Panc1 (cell line): ENCODE results near the gene MFSD2A. TPM values are rescaled to one million over a fixed set of nuclear protein-coding genes. Genes with fewer than 3 reads are reported as not detected.

Experiments used
- ATAC-seq: fragments of 200-7000 bp; cut with Tn5 transposase; 2 replicates; pipeline ENCODE4 v1.9.1; 2020; ENCODE audit warnings: mild to moderate bottlenecking, moderate library complexity
- BruUV-seq: library from RNA; stranded (reverse); fragments of 400-500 nt; replicated peaks from 2 replicates; lab custom pipeline; 2021; lab: Mats Ljungman, UMichigan
- CTCF ChIA-PET: fragments of 300-600 bp; sonication (Branson Sonifier 250); formaldehyde crosslinking; loops from one replicate; lab custom pipeline; 2022; ENCODE audit warnings: antibody characterized with exemption; lab: Charles Lee
- POLR2A ChIA-PET: fragments of 300-600 bp; sonication (Branson Sonifier 250); formaldehyde crosslinking; loops from one replicate; lab custom pipeline; 2022; ENCODE audit warnings: antibody characterized with exemption; lab: Charles Lee
- DNase-seq: peaks from one replicate; pipeline ENCODE4 v3.0.0-alpha.2; 2010; ENCODE audit warnings: low read depth, low spot score
- H3K27ac ChIP-seq: 2 replicates; pipeline ENCODE4 v1.5.1; 2011; ENCODE audit warnings: mild to moderate bottlenecking, low read length, inconsistent platforms
- H3K27me3 ChIP-seq: fragments of 200-500 bp; sonication (Bioruptor generic); 2 replicates; pipeline ENCODE4 v1.6.0; 2014; ENCODE audit warnings: low read length, inconsistent platforms; ENCODE audit not compliant: control insufficient read depth, insufficient read depth
- H3K36me3 ChIP-seq: fragments of 200-500 bp; sonication (Bioruptor generic); 2 replicates; pipeline ENCODE4 v1.5.1; 2014; ENCODE audit warnings: inconsistent platforms, mild to moderate bottlenecking, low read length, moderate library complexity; ENCODE audit not compliant: control insufficient read depth, insufficient read depth
- H3K4me1 ChIP-seq: 2 replicates; pipeline ENCODE4 v1.5.1; 2011; ENCODE audit warnings: inconsistent platforms, mild to moderate bottlenecking, low read length, moderate library complexity; ENCODE audit not compliant: control insufficient read depth, insufficient read depth
- H3K4me3 ChIP-seq, 2 experiments: 2 replicates each; pipeline ENCODE4 v1.5.1; 2011 to 2012; ENCODE audit warnings: low read depth in 2 of 2, low read length in 2 of 2, mild to moderate bottlenecking in 2 of 2, inconsistent platforms in 1 of 2, moderate library complexity in 1 of 2
- H3K9me3 ChIP-seq: fragments of 200-500 bp; sonication (Bioruptor generic); 2 replicates; pipeline ENCODE4 v1.5.1; 2014; ENCODE audit warnings: low read depth, mild to moderate bottlenecking, inconsistent platforms, low read length, moderate library complexity; ENCODE audit not compliant: control insufficient read depth, insufficient read depth
- CTCF ChIP-seq: fragments of 450-650 bp; IDR thresholded peaks from 2 replicates; pipeline ENCODE4 v1.5.1; 2017; ENCODE audit warnings: mild to moderate bottlenecking
- POLR2AphosphoS5 ChIP-seq: IDR thresholded peaks from 2 replicates; pipeline ENCODE4 v1.6.1; 2012; ENCODE audit warnings: mild to moderate bottlenecking, low read depth, low read length, moderate library complexity
- SIN3A ChIP-seq: IDR thresholded peaks from 2 replicates; pipeline ENCODE4 v1.6.1; 2012; ENCODE audit warnings: low read depth, mild to moderate bottlenecking, low read length, moderate library complexity, borderline replicate concordance; ENCODE audit not compliant: insufficient read depth
- TCF7L2 ChIP-seq: IDR thresholded peaks from 2 replicates; pipeline ENCODE4 v1.6.1; 2011; ENCODE audit warnings: mild to moderate bottlenecking, low read depth, low read length, inconsistent platforms
- in situ Hi-C: cut with HindIII; loops from 2 replicates; pipeline ENCODE4 v1.10.0; 2016; ENCODE audit warnings: low sequenced_read_pairs, low pct_unique_long_range_greater_than_20kb
- intact Hi-C: fragments of 100-400 bp; cut with micrococcal nuclease; formaldehyde crosslinking; loops from one replicate; pipeline ENCODE4 v1.10.0; 2022; ENCODE audit not compliant: unreplicated experiment
- total RNA-seq: library from RNA; stranded (reverse); gene quantifications from one replicate; pipeline ENCODE4 v1.2.1, GENCODE V29; 2021; ENCODE audit not compliant: unreplicated experiment
- TF ChIP-seq, protein P1 (sequence below), 2 experiments: IDR thresholded peaks; 2 replicates each; pipeline ENCODE4 v1.6.1; 2011 to 2012; ENCODE audit warnings: low read depth in 2 of 2, control low read depth in 1 of 2, low read length in 1 of 2, mild to moderate bottlenecking in 1 of 2, moderate library complexity in 1 of 2; ENCODE audit not compliant: insufficient read depth in 1 of 2

The MFSD2A gene
- total RNA-seq, 1 experiment from 2014 or later: 1.2 TPM

- in situ Hi-C loops (no loop called here), intact Hi-C loops (no loop called here)
- CTCF ChIA-PET: no interaction called here
- Histone ChIP-seq H3K27ac (no peak overlapping the region), H3K4me1 (no peaks in the 10 kb centered on the region), H3K9me3 (no peaks in the 10 kb centered on the region), H3K27me3 (no peaks in the 10 kb centered on the region), H3K36me3 (no peaks in the 10 kb centered on the region), H3K4me3 (no peak overlapping the region)
- no TSS peak for BruUV-seq
- no peak for DNase-seq
- no peak for TF ChIP-seq SIN3A
- TF ChIP-seq, protein P1, sequence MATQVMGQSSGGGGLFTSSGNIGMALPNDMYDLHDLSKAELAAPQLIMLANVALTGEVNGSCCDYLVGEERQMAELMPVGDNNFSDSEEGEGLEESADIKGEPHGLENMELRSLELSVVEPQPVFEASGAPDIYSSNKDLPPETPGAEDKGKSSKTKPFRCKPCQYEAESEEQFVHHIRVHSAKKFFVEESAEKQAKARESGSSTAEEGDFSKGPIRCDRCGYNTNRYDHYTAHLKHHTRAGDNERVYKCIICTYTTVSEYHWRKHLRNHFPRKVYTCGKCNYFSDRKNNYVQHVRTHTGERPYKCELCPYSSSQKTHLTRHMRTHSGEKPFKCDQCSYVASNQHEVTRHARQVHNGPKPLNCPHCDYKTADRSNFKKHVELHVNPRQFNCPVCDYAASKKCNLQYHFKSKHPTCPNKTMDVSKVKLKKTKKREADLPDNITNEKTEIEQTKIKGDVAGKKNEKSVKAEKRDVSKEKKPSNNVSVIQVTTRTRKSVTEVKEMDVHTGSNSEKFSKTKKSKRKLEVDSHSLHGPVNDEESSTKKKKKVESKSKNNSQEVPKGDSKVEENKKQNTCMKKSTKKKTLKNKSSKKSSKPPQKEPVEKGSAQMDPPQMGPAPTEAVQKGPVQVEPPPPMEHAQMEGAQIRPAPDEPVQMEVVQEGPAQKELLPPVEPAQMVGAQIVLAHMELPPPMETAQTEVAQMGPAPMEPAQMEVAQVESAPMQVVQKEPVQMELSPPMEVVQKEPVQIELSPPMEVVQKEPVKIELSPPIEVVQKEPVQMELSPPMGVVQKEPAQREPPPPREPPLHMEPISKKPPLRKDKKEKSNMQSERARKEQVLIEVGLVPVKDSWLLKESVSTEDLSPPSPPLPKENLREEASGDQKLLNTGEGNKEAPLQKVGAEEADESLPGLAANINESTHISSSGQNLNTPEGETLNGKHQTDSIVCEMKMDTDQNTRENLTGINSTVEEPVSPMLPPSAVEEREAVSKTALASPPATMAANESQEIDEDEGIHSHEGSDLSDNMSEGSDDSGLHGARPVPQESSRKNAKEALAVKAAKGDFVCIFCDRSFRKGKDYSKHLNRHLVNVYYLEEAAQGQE (IDR thresholded peaks at IDR 0.05; ENCODE audit: insufficient read depth in 1 of 2, low read depth in 2 of 2, low read length in 1 of 2): no peak
- TF ChIP-seq POLR2AphosphoS5: no peak
- TF ChIP-seq CTCF: no peak
- TF ChIP-seq TCF7L2: no peak
- ATAC-seq: no peak
- POLR2A ChIA-PET: no interaction called here
These were observed 33.8 kb downstream of the MFSD2A start for GRCh38 chr1:39988618-39989343.

- no peak for DNase-seq
- ChIA-PET POLR2A (no interaction called here), CTCF (no interaction called here)
These were observed 35.5 kb downstream of the MFSD2A start for GRCh38 chr1:39990428-39990827.

More at GRCh38 chr1:39990428-39990827, 35.5 kb downstream of the MFSD2A start:
- no peaks in the 10 kb centered on the region for H3K36me3 ChIP-seq
- intact Hi-C loops (no loop called here), in situ Hi-C loops (no loop called here)
- no peaks in the 10 kb centered on the region for H3K9me3 ChIP-seq
- H3K27me3 ChIP-seq: no peaks in the 10 kb centered on the region
- TF ChIP-seq SIN3A: no peak
- TF ChIP-seq, protein P1 (IDR thresholded peaks at IDR 0.05; ENCODE audit: insufficient read depth in 1 of 2, low read depth in 2 of 2, low read length in 1 of 2): no peak
- TF ChIP-seq POLR2AphosphoS5: no peak
- no peak for TF ChIP-seq TCF7L2
- no peak overlapping the region for H3K27ac ChIP-seq
- ATAC-seq: no peak
- H3K4me1 ChIP-seq: no peaks in the 10 kb centered on the region
- no TSS peak for BruUV-seq
- H3K4me3 ChIP-seq: no peak overlapping the region
